Smooth muscle cell (in vitro differentiated cells): Measurements from ENCODE around the gene IER2. TPM values are rescaled to one million over a fixed set of nuclear protein-coding genes. Genes with fewer than 3 reads are reported as not detected.

ENCODE experiments used
- DNase-seq: peaks from one replicate; lab custom pipeline; 2025; ENCODE audit not compliant: unreplicated experiment; lab: John Stamatoyannopoulos, UW
- H2AFZ ChIP-seq: fragments of 200-600 bp; sonication (generic); 2 replicates; pipeline ENCODE4 v1.6.0; 2016; ENCODE audit warnings: antibody characterized with exemption, low read depth, mild to moderate bottlenecking
- H3F3A ChIP-seq: fragments of 200-600 bp; sonication (generic); 2 replicates; pipeline ENCODE4 v1.6.0; 2017; ENCODE audit warnings: antibody characterized with exemption, low read depth
- H3K27ac ChIP-seq: fragments of 200-600 bp; sonication (generic); 2 replicates; pipeline ENCODE4 v1.5.1; 2016; ENCODE audit warnings: low read depth, mild to moderate bottlenecking
- H3K27me3 ChIP-seq: fragments of 200-600 bp; sonication (generic); 2 replicates; pipeline ENCODE4 v1.6.1; 2016; ENCODE audit warnings: low read depth, mild to moderate bottlenecking
- H3K36me3 ChIP-seq: fragments of 200-600 bp; sonication (generic); 2 replicates; pipeline ENCODE4 v1.5.1; 2016; ENCODE audit warnings: low read depth
- H3K4me1 ChIP-seq: fragments of 200-600 bp; sonication (generic); 2 replicates; pipeline ENCODE4 v1.5.1; 2016; ENCODE audit warnings: low read depth
- H3K4me2 ChIP-seq: fragments of 200-600 bp; sonication (generic); 2 replicates; pipeline ENCODE4 v1.6.0; 2016; ENCODE audit warnings: mild to moderate bottlenecking
- H3K4me3 ChIP-seq: fragments of 200-600 bp; sonication (generic); 2 replicates; pipeline ENCODE4 v1.5.1; 2016; ENCODE audit warnings: mild to moderate bottlenecking
- H3K79me2 ChIP-seq: fragments of 200-600 bp; sonication (generic); 2 replicates; pipeline ENCODE4 v1.6.0; 2016; ENCODE audit warnings: low read depth, mild to moderate bottlenecking
- H3K9ac ChIP-seq: fragments of 200-600 bp; sonication (generic); 2 replicates; pipeline ENCODE4 v1.6.0; 2016; ENCODE audit warnings: low read depth
- H3K9me3 ChIP-seq: fragments of 200-600 bp; sonication (generic); replicated peaks from 2 replicates; pipeline ENCODE4 v1.5.1; 2016; ENCODE audit warnings: low read depth
- H4K20me1 ChIP-seq: fragments of 200-600 bp; sonication (generic); 2 replicates; pipeline ENCODE4 v1.6.0; 2016; ENCODE audit warnings: low read depth
- CTCF ChIP-seq: fragments of 200-600 bp; sonication (generic); IDR thresholded peaks from 2 replicates; pipeline ENCODE4 v1.5.1; 2017; ENCODE audit warnings: borderline replicate concordance, mild to moderate bottlenecking, antibody characterized with exemption; ENCODE audit not compliant: insufficient read depth, poor library complexity, severe bottlenecking
- WGBS: methylation state at CpG from one replicate; pipeline ENCODE4 v1.1.7; 2016; ENCODE audit warnings: low lambda C conversion rate; 5-methylcytosine and 5-hydroxymethylcytosine counted together
- polyA plus RNA-seq: library from polyadenylated mRNA; unstranded; fragments of >200 nt; fragmentation: Nextera tagmentation; extraction: Ambion mirVana; gene quantifications from 2 replicates; pipeline ENCODE4 v1.2.1, GENCODE V29; 2016
- total RNA-seq: library from RNA; depleted of rRNA; stranded (reverse); fragments of >200 nt; gene quantifications from 2 replicates; pipeline ENCODE4 v1.2.3, GENCODE V29; 2014

IER2 gene
- total and polyA plus RNA-seq, 2 experiments from 2014 or later, result 118 to 766 TPM

DNA sequence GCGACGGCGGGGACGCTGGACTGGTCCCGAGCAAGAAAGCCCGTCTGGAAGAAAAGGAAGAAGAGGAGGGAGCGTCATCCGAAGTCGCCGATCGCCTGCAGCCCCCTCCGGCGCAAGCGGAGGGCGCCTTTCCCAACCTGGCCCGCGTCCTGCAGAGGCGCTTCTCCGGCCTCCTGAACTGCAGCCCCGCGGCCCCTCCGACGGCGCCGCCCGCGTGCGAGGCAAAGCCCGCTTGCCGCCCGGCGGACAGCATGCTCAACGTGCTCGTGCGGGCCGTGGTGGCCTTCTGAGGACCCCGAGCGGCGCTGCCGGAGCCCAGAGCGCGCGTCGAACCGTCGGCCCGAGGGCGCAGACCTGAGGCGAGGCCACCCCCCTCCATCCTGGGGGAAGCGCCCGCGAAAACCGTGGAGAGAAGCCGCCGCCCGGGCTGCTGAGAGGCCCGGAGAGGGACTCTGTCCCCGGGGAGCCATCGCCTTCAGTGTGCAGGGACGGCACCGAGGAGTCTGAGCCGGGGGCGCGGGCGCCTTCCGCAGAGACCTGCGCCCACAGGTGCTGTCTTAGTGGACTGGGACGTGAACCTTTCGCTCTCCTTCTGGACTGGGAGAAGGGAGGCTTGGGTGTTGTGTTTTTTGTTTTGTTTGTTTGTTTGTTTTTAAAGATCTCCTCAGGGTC is 3.5 kb downstream of the IER2 start:
- Histone ChIP-seq H3K4me2 (peak overlapping the region; percentile 94), H4K20me1 (peaks cover 25% of the 10 kb centered on the region), H3K9me3 (no peaks in the 10 kb centered on the region), H3K4me3 (peak overlapping the region; percentile 98), H3K36me3 (no peaks in the 10 kb centered on the region), H3F3A (peaks cover 17% of the 10 kb centered on the region), H3K27ac (peak overlapping the region; percentile 97), H3K4me1 (peaks cover 10% of the 10 kb centered on the region), H3K79me2 (peaks cover 12% of the 10 kb centered on the region), H2AFZ (no peak overlapping the region), H3K27me3 (no peaks in the 10 kb centered on the region), H3K9ac (peak overlapping the region; percentile 99)
- WGBS, result 1% methylated on average over 65 of the region's 69 CpGs
- no peak for DNase-seq
- TF ChIP-seq CTCF, result peak; percentile 2

DNA sequence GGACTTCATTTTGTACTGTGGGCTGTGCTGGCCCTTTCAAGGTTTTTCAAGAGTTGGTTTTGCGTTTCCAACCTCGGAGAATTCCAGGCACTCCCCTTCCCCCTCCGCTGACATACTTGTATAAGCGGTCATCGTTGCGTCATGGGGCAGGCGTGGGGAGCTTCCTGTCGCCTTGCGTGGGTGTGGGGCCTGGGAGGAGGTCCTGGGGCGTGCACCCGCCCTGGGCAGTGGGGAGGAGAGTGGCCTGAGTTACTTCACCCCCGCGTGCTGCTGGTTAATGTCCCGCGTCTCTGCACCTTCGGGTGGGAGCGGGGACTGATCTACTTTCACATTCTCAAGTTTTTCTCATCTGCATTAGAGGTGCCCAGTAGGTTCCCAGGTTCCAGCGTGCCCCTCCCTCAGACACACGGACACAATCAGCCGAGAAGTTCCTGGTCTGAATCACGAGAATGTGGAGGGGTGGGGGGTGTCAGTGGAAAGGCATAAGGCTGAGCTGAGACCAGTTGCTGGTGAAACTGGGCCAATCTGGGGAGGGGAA is 4.1 kb downstream of the IER2 start:
- Histone ChIP-seq H3K27me3 (no peaks in the 10 kb centered on the region), H4K20me1 (peaks cover 25% of the 10 kb centered on the region), H2AFZ (no peak overlapping the region), H3F3A (peaks cover 17% of the 10 kb centered on the region), H3K79me2 (peaks cover 12% of the 10 kb centered on the region), H3K9me3 (no peaks in the 10 kb centered on the region), H3K36me3 (no peaks in the 10 kb centered on the region), H3K9ac (peak overlapping the region; percentile 99), H3K4me1 (peaks cover 10% of the 10 kb centered on the region), H3K4me2 (peak overlapping the region; percentile 94), H3K27ac (peak overlapping the region; percentile 97), H3K4me3 (peak overlapping the region; percentile 98)
- peak; percentile 37 for DNase-seq
- no peak for TF ChIP-seq CTCF
- 1% methylated on average over 17 of the region's 21 CpGs for WGBS

DNA sequence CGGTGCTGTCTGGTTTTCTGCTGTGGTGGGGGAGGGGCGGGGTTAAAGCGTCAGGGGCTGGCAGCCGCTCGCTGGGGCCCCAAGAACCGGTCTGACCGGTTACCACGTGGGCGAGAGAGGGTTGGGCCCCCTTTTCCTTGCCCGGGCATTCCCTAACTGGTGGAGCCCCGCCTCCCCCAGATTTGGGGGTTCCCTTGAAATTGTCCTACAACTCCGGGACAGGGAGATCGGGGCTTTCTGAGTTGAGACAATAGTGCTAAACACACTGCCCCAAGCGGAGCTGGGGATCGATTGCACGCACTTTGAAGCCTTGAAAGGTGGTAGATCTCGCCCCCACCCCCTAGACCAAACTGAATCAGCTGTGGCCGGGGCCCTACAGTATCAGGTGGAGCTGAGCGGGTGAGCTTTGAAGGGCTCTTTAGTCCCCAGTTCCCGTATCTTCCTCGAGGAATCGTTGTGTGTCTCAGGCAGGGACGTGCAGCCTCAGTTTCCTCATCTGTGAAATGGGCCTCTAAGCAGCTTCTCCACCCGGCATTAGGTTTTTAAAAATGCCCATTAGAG is 4.8 kb downstream of the IER2 start:
- DNase-seq, result peak; percentile 22
- Histone ChIP-seq H4K20me1 (peaks cover 25% of the 10 kb centered on the region), H3K79me2 (peaks cover 12% of the 10 kb centered on the region), H3F3A (peaks cover 20% of the 10 kb centered on the region), H3K4me1 (peaks cover 8% of the 10 kb centered on the region), H3K27ac (peak overlapping the region; percentile 97), H3K27me3 (no peaks in the 10 kb centered on the region), H3K4me2 (peak overlapping the region; percentile 94), H2AFZ (no peak overlapping the region), H3K36me3 (no peaks in the 10 kb centered on the region), H3K9ac (peak overlapping the region; percentile 99), H3K4me3 (peak overlapping the region; percentile 98), H3K9me3 (no peaks in the 10 kb centered on the region)
- 2% methylated on average over 24 of the region's 24 CpGs for WGBS
- no peak for TF ChIP-seq CTCF
